Fibroblast of mammary gland (primary cell): ENCODE data around the gene PSMD4.

Experiments used
- DNase-seq: peaks from one replicate; pipeline ENCODE4 v3.0.0-alpha.2; 2010; ENCODE audit warnings: low read depth
- H3K4me3 ChIP-seq: 2 replicates; pipeline ENCODE4 v1.5.1; 2011; ENCODE audit warnings: low read depth, mild to moderate bottlenecking, low read length, moderate library complexity; ENCODE audit not compliant: control insufficient read depth
- TF ChIP-seq, protein P1 (sequence below): conservative IDR thresholded peaks from 2 replicates; pipeline ENCODE4 v1.5.1; 2011; ENCODE audit warnings: low read depth, low read length, inconsistent platforms; ENCODE audit not compliant: control insufficient read depth, insufficient read depth

Gene PSMD4

DNA sequence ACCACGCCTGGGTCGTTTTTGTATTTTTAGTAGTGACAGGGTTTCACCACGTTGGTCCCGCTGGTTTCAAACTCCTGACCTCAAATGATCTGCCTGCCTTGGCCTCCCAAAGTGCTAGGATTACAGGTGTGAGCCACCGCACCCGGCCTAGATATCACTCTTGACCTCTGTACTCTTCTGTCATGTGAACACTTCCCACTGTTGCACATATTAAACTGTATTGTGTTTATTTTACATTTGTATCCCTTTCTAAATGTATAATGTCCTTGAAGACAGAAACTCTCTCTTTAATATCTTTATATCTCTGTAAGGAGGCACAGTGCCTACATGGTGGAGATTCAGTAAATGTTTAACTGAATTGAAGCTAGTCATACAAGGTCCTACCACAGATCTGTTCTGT is 19.3 kb upstream of the PSMD4 start:
- TF ChIP-seq, protein P1, sequence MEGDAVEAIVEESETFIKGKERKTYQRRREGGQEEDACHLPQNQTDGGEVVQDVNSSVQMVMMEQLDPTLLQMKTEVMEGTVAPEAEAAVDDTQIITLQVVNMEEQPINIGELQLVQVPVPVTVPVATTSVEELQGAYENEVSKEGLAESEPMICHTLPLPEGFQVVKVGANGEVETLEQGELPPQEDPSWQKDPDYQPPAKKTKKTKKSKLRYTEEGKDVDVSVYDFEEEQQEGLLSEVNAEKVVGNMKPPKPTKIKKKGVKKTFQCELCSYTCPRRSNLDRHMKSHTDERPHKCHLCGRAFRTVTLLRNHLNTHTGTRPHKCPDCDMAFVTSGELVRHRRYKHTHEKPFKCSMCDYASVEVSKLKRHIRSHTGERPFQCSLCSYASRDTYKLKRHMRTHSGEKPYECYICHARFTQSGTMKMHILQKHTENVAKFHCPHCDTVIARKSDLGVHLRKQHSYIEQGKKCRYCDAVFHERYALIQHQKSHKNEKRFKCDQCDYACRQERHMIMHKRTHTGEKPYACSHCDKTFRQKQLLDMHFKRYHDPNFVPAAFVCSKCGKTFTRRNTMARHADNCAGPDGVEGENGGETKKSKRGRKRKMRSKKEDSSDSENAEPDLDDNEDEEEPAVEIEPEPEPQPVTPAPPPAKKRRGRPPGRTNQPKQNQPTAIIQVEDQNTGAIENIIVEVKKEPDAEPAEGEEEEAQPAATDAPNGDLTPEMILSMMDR: no peak
- no peak for DNase-seq

DNA sequence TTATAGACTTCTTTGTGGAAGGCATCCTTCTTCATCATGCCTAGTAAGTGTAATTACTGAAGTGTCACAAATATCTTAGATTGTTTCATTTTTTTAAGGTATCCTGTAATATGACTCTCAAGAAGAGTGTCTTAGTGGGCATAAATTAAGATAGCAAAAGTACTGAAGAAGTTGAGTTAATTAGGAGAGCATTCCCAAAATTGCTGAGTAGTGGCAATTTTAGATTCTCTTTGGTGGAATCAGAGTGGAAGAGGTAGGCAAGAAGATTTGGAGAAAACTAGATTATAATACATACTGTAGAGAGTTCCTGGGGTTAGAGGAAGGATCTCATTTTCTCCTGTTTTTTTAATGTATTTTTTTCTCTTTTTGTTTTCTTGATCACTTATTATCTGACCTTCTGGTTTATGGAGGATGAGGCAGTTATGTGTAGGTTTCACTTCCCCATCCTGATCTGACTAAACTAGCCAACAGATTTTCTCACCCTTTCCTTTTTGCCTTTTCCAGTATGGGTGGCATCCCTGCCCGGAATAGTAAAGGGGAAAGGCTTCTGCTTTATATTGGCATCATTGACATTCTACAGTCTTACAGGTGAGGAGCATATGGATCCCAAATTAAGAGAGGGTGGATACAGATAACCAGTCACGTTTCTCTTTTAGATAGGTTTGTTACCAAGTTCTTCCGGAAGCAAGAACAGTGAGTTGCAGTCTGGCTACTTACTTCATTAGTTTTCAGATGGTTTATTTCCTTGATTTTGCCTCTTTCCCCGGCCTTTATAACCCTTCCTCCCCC is 16.7 kb upstream of the PSMD4 start:
- no peak for DNase-seq
- H3K4me3 ChIP-seq: no peak overlapping the region
- TF ChIP-seq, protein P1: no peak

More for the DNA sequence above, 19.3 kb upstream of the PSMD4 start:
- no peak overlapping the region for H3K4me3 ChIP-seq

DNA sequence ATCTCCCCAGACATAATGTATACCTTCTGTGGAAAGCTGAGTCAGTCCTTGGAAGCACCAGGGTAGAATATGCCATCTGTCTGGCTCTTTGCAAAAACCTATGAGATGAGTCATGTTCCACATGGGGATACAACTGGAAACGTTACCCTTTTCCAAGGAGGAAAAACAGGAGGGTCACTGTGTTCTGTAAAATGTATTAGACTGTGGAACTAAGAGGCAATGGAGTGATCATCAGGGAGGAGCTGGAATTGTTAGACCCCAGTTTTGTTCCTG is 16.1 kb upstream of the PSMD4 start:
- no peak overlapping the region for H3K4me3 ChIP-seq
- DNase-seq: peak; percentile 97
- TF ChIP-seq, protein P1: no peak

DNA sequence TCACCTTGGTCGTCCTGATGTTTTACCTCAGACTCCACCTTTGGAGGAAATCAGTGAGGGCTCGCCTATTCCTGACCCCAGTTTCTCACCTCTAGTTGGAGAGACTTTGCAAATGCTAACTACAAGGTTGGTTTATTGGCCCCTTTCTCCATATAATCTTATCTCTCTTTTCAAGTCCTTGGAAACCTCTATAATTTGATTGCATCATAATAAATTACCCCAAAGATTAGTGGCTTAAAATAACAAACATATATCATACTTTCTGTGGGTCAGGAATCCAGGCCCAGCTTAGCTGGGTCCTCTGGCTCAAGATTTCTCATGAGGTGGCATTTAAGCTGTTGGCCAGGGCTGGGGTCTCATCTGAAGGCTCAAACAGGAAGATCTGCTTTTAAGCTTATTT is 12.1 kb upstream of the PSMD4 start:
- no peak overlapping the region for H3K4me3 ChIP-seq
- TF ChIP-seq, protein P1: no peak
- DNase-seq: no peak

DNA sequence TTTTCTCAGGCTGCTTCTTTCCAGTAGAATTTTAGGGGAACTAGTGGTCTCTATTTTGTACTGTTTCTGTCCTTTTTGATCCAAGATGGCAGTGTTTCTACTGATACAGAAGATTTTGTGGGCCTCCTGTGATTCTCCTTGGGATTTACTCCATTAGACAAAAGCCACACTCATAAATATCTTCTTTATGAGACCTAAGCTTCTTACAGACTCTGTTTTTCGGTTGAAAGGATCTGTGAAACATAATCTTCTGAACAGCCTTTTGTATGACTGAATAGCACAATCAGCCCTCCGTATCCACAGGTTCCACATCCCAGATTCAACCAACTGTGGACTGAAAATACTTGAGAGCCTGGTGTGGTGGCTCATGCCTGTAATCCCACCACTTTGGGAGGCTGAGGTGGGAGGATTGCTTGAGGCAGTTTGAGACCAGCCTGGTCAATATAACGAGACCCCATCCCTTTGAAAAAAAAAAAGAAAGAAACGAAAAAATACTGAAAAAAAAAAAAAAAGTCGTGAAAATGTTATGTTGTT is 10.8 kb upstream of the PSMD4 start:
- TF ChIP-seq, protein P1: no peak
- DNase-seq: no peak
- H3K4me3 ChIP-seq: no peak overlapping the region

DNA sequence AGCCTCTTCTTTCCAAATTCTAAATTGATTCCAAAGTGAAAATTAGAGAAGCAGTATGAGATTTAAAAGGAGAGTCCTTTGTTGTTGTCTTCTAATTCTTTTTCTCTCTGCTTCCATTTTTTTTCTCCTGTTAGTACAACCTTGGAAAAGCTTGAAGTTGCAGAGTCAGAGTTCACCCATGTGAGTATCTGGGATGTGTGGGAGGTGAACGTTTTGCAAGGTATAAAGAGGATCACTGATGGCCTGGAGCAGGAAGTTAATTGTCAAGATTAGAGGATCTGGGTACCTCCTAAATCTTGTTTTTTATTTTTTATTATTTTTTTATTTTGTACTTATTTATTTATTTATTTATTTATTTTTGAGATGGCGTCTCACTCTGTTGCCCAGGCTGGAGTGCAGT is 7.7 kb upstream of the PSMD4 start:
- TF ChIP-seq, protein P1: no peak
- no peak overlapping the region for H3K4me3 ChIP-seq
- no peak for DNase-seq
